PC-3 (cell line): ENCODE data around the gene UFSP1.

Experiments
- CTCF ChIP-seq: fragments of 300-600 bp; sonication (generic); conservative IDR thresholded peaks from 2 replicates; pipeline ENCODE4 v1.5.1; 2017; ENCODE audit warnings: antibody characterized with exemption, low read depth, mild to moderate bottlenecking, low read length
- EZH2 ChIP-seq: fragments of 300-600 bp; sonication (generic); IDR thresholded peaks from one replicate; pipeline ENCODE4 v1.6.1; 2017; ENCODE audit warnings: antibody characterized with exemption, mild to moderate bottlenecking, low read length; ENCODE audit not compliant: unreplicated experiment

- no peak for TF ChIP-seq EZH2
- TF ChIP-seq CTCF, result no peak
Observed at GRCh38 chr7:100886142-100886935, 3.2 kb downstream of the UFSP1 start.
